HepG2 (cell line): ENCODE measurements around the gene OSGIN1. TPM values are rescaled to one million over a fixed set of nuclear protein-coding genes. Genes with fewer than 3 reads are reported as not detected.

Source experiments
- ARHGAP35 ChIP-seq: sonication (generic); formaldehyde crosslinking; IDR thresholded peaks from 2 replicates; pipeline ENCODE4 v1.9.0; 2022; ENCODE audit warnings: mild to moderate bottlenecking, inconsistent platforms, moderate library complexity, missing genetic modification reagents, borderline replicate concordance
- FOXA3 ChIP-seq: IDR thresholded peaks from 2 replicates; pipeline ENCODE4 v1.6.1; 2016; ENCODE audit warnings: missing genetic modification reagents, missing compliant biosample characterization
- HNF4G ChIP-seq, 2 experiments: sonication (generic) in 1 of 2; formaldehyde crosslinking in 1 of 2; IDR thresholded peaks; 2 replicates each; pipeline versions ENCODE4 v1.4.0 to v1.6.1; 2011 to 2020; ENCODE audit warnings: borderline replicate concordance in 2 of 2, low read depth in 2 of 2, mild to moderate bottlenecking in 2 of 2, low read length in 1 of 2, missing genetic modification reagents in 1 of 2, moderate library complexity in 1 of 2
- HNRNPLL ChIP-seq: fragments of 200-400 bp; formaldehyde crosslinking; IDR thresholded peaks from 2 replicates; pipeline ENCODE4 v1.6.1; 2017; ENCODE audit warnings: mild to moderate bottlenecking, low read depth, low read length; ENCODE audit not compliant: poor library complexity, severe bottlenecking
- HNRNPUL1 ChIP-seq: fragments of 200-400 bp; formaldehyde crosslinking; IDR thresholded peaks from 2 replicates; pipeline ENCODE4 v1.6.1; 2017; ENCODE audit warnings: low read depth, mild to moderate bottlenecking, low read length, moderate library complexity
- ISX ChIP-seq: sonication (generic); formaldehyde crosslinking; conservative IDR thresholded peaks from 2 replicates; pipeline ENCODE4 v1.5.0; 2020; ENCODE audit warnings: missing genetic modification reagents
- JDP2 ChIP-seq: sonication (generic); formaldehyde crosslinking; IDR thresholded peaks from 2 replicates; pipeline ENCODE4 v1.8.1; 2022; ENCODE audit warnings: missing genetic modification reagents, borderline replicate concordance
- MIER3 ChIP-seq: IDR thresholded peaks from 2 replicates; pipeline ENCODE4 v1.6.1; 2016; ENCODE audit warnings: missing compliant biosample characterization, borderline replicate concordance
- NR2F6 ChIP-seq, 2 experiments: IDR thresholded peaks; 2 replicates each; pipeline ENCODE4 v1.6.1; 2016; ENCODE audit warnings: antibody characterized with exemption in 1 of 2, mild to moderate bottlenecking in 1 of 2
- PCBP1 ChIP-seq: fragments of 200-400 bp; formaldehyde crosslinking; IDR thresholded peaks from 2 replicates; pipeline ENCODE4 v1.6.1; 2017; ENCODE audit warnings: mild to moderate bottlenecking, low read depth, low read length, borderline replicate concordance
- SMAD3 ChIP-seq: sonication (generic); formaldehyde crosslinking; IDR thresholded peaks from 2 replicates; pipeline ENCODE4 v1.4.0; 2020; ENCODE audit warnings: missing genetic modification reagents
- ZNF598 ChIP-seq: sonication (generic); formaldehyde crosslinking; IDR thresholded peaks from 2 replicates; pipeline ENCODE4 v1.5.1; 2020; ENCODE audit warnings: mild to moderate bottlenecking, missing genetic modification reagents, borderline replicate concordance
- ZNF772 ChIP-seq: sonication (generic); formaldehyde crosslinking; IDR thresholded peaks from 2 replicates; pipeline ENCODE4 v1.5.0; 2020; ENCODE audit warnings: mild to moderate bottlenecking, missing genetic modification reagents
- ZNF776 ChIP-seq: sonication (generic); formaldehyde crosslinking; IDR thresholded peaks from 2 replicates; pipeline ENCODE4 v1.4.0; 2020; ENCODE audit warnings: mild to moderate bottlenecking, missing genetic modification reagents
- polyA plus RNA-seq, 8 experiments: library from polyadenylated mRNA; depleted of rRNA in 3 of 8; stranded (reverse) in 7 of 8; unstranded in 1 of 8; fragments of >200 nt; fragmentation: Illumina TruSeq in 4 of 8; extraction: Trizol in 4 of 8; gene quantifications; 2 replicates each; pipeline versions ENCODE4 v1.2.1 to v1.2.3, GENCODE V29; 2011 to 2016; ENCODE audit warnings: low read depth in 4 of 8, missing spikeins in 1 of 8, mixed read lengths in 1 of 8; ENCODE audit not compliant: insufficient read depth in 1 of 8
- total RNA-seq, 5 experiments: library from RNA; depleted of rRNA; stranded (reverse); fragments of >200 nt; fragmentation: Illumina TruSeq; extraction: Trizol; gene quantifications; 2 replicates each; pipeline ENCODE4 v1.2.3, GENCODE V29; 2016; ENCODE audit warnings: low read depth in 1 of 5
- TF ChIP-seq, protein P1 (sequence below): sonication (generic); formaldehyde crosslinking; IDR thresholded peaks from 2 replicates; pipeline ENCODE4 v1.5.1; 2020; ENCODE audit warnings: missing genetic modification reagents, mild to moderate bottlenecking, borderline replicate concordance
- TF ChIP-seq, protein P2 (sequence below): sonication (generic); formaldehyde crosslinking; IDR thresholded peaks from 2 replicates; pipeline ENCODE4 v1.4.0; 2020; ENCODE audit warnings: missing genetic modification reagents, low read depth, mild to moderate bottlenecking, borderline replicate concordance
- TF ChIP-seq, protein P3 (sequence below): sonication (generic); formaldehyde crosslinking; IDR thresholded peaks from 2 replicates; pipeline ENCODE4 v1.5.1; 2020; ENCODE audit warnings: mild to moderate bottlenecking, missing genetic modification reagents, borderline replicate concordance
- TF ChIP-seq, protein P4 (sequence below): sonication (generic); formaldehyde crosslinking; IDR thresholded peaks from 2 replicates; pipeline ENCODE4 v1.5.0; 2020; ENCODE audit warnings: missing genetic modification reagents
- TF ChIP-seq, protein P5 (sequence below): sonication (generic); formaldehyde crosslinking; IDR thresholded peaks from 2 replicates; pipeline ENCODE4 v1.8.1; 2022; ENCODE audit warnings: low read depth, mild to moderate bottlenecking, missing genetic modification reagents

The OSGIN1 gene
- total and polyA plus RNA-seq, 2 of the 13 experiments (the other 11 are each of a cell fraction or from before 2014, with no cell fraction given) = 20.5 to 27.1 TPM

DNA sequence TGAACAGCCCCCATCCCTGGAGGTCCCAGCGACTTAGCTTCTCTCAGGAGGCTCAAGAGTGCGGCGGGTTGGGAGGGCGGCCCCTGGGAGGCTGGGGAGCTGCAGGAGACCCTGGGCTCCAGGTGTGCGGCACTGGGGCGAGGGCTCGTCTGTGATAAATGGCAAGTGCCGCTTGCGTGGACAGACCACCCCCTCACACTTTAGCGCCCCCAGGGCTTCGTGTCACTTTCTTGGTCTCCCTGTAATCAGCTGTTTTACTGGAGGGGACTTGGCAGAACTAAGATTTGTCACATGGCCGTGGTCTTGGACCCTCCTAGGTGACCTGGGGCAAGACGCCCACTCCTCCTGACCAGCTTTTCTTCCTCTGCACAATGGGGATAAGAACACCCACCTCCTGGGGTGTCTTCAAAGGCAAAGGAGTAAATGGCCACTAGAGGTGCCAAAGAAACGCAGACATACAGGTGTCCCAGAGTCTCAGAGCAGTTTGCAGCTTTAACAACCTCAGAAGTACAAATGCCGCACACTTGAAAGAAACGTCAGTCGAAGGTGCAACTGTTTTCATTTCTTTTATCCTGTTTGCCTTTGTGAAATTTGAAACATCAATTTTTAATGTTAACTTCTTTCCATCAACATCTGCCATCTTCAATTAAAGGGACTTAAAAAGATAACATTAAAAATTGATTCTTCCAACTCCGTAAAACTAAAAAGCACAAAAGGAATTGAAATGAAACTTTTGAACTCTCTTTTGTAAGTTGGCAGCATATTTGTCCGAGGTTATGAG, 946 bp downstream of the OSGIN1 start (continued):
- TF ChIP-seq NR2F6 (IDR thresholded peaks at IDR 0.05) (no peak), NR2F6 (CRISPR knock-in tag; IDR thresholded peaks at IDR 0.05) (no peak), ISX (CRISPR knock-in tag) (no peak), HNF4G (IDR thresholded peaks at IDR 0.05; ENCODE audit: borderline replicate concordance, low read depth, low read length) (no peak), HNF4G (CRISPR knock-in tag; IDR thresholded peaks at IDR 0.05; ENCODE audit: borderline replicate concordance, low read depth) (peak; percentile 55; the same call in 1 of the 2 replicates), ARHGAP35 (0 out of 2 replicates have a peak, but pooled peaks have one; percentile 18), ZNF776 (CRISPR knock-in tag) (no peak), SMAD3 (CRISPR knock-in tag) (no peak), PCBP1 (0 out of 2 replicates have a peak, but pooled peaks have one; percentile 51), HNRNPUL1 (no peak), JDP2 (no peak), MIER3 (CRISPR knock-in tag) (no peak), ZNF772 (CRISPR knock-in tag) (no peak), HNRNPLL (peak; percentile 20), ZNF598 (CRISPR knock-in tag) (0 out of 2 replicates have a peak, but pooled peaks have one; percentile 9), FOXA3 (CRISPR knock-in tag) (0 out of 2 replicates have a peak, but pooled peaks have one; percentile 12)
- TF ChIP-seq, protein P1, sequence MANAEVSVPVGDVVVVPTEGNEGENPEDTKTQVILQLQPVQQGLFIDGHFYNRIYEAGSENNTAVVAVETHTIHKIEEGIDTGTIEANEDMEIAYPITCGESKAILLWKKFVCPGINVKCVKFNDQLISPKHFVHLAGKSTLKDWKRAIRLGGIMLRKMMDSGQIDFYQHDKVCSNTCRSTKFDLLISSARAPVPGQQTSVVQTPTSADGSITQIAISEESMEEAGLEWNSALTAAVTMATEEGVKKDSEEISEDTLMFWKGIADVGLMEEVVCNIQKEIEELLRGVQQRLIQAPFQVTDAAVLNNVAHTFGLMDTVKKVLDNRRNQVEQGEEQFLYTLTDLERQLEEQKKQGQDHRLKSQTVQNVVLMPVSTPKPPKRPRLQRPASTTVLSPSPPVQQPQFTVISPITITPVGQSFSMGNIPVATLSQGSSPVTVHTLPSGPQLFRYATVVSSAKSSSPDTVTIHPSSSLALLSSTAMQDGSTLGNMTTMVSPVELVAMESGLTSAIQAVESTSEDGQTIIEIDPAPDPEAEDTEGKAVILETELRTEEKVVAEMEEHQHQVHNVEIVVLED (CRISPR knock-in tag) = 0 out of 2 replicates have a peak, but pooled peaks have one; percentile 2
- TF ChIP-seq, protein P2, sequence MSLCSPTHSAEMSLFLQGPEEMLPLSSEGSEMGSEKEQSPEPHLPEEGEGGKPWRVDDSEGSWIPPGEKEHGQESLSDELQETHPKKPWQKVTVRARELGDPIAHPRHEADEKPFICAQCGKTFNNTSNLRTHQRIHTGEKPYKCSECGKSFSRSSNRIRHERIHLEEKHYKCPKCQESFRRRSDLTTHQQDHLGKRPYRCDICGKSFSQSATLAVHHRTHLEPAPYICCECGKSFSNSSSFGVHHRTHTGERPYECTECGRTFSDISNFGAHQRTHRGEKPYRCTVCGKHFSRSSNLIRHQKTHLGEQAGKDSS (CRISPR knock-in tag) = no peak
- TF ChIP-seq, protein P3, sequence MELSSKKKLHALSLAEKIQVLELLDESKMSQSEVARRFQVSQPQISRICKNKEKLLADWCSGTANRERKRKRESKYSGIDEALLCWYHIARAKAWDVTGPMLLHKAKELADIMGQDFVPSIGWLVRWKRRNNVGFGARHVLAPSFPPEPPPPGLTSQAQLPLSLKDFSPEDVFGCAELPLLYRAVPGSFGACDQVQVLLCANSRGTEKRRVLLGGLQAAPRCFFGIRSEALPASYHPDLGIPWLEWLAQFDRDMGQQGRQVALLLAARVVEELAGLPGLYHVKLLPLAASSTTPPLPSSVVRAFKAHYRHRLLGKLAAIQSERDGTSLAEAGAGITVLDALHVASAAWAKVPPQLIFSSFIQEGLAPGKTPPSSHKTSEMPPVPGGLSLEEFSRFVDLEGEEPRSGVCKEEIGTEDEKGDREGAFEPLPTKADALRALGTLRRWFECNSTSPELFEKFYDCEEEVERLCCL (CRISPR knock-in tag) = no peak
- TF ChIP-seq, protein P4, sequence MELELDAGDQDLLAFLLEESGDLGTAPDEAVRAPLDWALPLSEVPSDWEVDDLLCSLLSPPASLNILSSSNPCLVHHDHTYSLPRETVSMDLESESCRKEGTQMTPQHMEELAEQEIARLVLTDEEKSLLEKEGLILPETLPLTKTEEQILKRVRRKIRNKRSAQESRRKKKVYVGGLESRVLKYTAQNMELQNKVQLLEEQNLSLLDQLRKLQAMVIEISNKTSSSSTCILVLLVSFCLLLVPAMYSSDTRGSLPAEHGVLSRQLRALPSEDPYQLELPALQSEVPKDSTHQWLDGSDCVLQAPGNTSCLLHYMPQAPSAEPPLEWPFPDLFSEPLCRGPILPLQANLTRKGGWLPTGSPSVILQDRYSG (CRISPR knock-in tag) = no peak
- TF ChIP-seq, protein P5, sequence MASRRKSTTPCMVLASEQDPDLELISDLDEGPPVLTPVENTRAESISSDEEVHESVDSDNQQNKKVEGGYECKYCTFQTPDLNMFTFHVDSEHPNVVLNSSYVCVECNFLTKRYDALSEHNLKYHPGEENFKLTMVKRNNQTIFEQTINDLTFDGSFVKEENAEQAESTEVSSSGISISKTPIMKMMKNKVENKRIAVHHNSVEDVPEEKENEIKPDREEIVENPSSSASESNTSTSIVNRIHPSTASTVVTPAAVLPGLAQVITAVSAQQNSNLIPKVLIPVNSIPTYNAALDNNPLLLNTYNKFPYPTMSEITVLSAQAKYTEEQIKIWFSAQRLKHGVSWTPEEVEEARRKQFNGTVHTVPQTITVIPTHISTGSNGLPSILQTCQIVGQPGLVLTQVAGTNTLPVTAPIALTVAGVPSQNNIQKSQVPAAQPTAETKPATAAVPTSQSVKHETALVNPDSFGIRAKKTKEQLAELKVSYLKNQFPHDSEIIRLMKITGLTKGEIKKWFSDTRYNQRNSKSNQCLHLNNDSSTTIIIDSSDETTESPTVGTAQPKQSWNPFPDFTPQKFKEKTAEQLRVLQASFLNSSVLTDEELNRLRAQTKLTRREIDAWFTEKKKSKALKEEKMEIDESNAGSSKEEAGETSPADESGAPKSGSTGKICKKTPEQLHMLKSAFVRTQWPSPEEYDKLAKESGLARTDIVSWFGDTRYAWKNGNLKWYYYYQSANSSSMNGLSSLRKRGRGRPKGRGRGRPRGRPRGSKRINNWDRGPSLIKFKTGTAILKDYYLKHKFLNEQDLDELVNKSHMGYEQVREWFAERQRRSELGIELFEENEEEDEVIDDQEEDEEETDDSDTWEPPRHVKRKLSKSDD (CRISPR knock-in tag) = 0 out of 2 replicates have a peak, but pooled peaks have one; percentile 39
